HG03060 (cell line): ENCODE results near the gene PDE4B.

Experiments
- ATAC-seq: cut with Tn5 transposase; IDR thresholded peaks from one replicate; pipeline ENCODE4 v1.9.1; 2021; ENCODE audit warnings: low read depth, moderate number of reproducible peaks; ENCODE audit not compliant: unreplicated experiment

Gene PDE4B

GRCh38 chr1:66323958-66324625 lies 531.4 kb downstream of the PDE4B start:
- ATAC-seq: no peak

DNA sequence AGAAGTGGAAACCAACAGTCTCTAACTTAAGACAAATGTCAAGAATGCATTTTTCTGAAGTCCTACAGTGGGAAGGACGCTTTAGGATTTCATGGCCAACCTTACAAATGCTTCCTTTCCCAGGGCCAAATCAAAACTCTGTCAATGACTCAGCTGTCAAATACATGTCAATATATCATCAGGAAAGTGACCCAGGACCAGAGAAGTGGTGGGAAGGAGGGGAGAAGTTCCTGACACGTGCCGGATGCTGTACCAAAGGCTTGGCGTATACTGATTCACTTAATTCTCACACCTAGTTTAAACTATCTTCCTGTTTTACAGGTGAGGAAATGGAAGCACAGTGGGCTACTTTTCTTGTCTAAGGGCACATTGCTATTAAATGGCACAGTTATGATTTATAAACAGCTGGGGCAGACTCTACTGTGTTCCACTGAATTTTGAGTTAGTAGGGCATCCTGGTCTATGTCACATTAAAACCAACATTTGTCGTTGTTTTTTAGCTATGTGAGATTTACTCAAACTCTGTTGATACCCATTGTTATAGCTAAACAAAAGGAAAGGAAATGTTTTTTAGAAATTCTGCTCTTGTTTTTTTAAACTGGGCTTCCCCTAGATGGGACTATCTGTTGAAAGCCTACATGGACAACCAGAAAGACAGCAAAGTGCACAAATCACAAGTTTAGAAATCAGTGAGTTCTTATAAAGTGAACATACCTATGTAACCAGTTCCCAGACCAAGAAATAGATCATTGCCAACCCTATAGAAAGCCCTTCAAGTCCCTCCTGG lies 533.1 kb downstream of the PDE4B start:
- no peak for ATAC-seq

DNA sequence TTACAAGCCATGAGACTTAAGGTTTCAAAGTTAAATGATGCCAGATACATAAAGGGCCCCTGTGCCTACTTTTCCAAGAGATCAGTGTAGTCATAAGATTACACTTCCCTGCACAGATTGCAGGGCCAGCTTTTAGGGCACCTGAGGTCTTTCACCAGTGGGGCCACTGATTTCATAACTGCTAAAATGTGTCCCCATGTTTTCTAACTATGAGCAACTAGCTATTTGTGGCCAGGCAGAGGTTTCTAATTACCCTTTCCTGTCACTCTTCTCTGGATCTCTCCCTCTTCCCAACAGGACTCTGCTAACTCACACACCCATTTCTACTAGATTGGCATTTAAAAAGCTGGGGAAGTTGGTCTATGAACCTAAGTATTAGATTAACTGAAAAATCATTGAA lies 534.2 kb downstream of the PDE4B start:
- no peak for ATAC-seq

GRCh38 chr1:66327588-66327987 lies 534.9 kb downstream of the PDE4B start:
- ATAC-seq: no peak

DNA sequence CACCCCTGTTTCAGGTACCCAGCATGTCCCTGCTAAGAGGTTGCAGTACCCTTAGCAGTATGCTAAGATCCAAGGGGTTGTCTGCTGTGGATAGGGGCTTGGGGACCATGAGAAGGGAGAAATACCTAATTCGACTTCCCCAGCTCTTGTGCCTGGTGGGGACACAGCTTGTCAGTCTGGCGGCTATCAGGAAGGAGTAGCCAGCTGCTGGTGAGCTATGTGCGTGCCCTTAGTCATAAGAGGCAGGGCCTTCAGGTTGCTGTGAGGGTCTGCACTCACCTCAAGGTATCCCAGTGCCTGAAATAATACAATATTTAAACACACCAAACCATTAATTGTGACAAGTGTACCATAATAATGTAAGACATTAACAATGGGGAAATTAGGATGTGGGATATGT lies 536.2 kb downstream of the PDE4B start:
- ATAC-seq: no peak

DNA sequence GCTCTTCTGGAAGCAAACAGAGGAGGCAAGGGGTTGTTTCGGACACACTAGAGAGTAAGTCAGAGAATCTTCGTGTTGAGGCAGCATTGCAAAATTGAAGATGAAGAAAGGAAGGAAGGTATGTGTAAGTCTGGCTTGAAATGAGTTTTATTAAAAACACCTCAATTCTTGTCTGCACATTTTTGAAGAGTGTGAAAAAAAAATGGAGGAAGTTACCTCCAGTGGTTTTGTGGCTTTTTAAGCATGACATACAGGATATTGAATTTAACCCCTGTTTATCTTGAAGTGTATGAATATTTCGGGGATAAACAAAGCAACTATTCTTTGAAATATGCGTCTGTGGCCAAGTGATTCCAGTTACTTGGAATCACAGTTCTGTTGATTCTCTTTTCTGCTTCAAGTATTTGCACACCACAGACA lies 538.0 kb downstream of the PDE4B start:
- no peak for ATAC-seq

DNA sequence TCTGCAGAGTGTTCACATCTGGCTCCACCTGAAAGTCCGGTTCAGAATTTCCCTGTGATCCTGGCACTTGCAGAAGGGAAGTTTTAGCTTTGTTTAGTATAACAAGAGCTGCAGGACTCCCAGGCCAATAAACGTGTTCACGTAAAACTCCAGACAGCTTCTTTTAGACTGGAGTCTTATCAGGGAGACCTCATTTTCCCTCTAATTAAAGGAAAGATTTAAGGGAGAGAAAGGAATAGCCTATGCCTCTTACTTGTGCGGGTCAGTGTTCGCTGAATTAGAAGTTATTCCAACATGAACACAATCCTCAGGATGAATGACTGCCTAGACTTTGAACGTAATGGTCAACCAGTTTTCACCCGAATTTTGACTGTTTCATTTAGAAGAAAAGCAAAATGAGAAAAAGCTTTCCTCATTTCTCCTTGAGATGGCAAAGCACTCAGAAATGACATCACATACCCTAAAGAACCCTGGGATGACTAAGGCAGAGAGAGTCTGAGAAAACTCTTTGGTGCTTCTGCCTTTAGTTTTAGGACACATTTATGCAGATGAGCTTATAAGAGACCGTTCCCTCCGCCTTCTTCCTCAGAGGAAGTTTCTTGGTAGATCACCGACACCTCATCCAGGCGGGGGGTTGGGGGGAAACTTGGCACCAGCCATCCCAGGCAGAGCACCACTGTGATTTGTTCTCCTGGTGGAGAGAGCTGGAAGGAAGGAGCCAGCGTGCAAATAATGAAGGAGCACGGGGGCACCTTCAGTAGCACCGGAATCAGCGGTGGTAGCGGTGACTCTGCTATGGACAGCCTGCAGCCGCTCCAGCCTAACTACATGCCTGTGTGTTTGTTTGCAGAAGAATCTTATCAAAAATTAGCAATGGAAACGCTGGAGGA lies 539.2 kb downstream of the PDE4B start:
- no peak for ATAC-seq

DNA sequence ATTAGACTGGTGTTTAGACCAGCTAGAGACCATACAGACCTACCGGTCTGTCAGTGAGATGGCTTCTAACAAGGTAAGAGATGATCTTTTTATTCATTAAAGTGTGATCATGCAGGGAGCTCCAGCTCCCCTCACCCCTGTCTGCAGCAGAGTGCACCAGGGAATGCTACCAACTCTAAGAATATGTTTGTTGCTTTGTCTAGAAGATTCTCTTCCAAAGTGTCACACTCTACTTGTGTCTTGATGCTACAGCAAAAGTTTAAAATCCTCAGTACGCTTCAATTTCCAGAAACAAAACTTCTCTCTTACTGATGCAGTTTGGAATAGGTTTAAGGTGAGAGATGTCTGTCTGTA lies 539.8 kb downstream of the PDE4B start:
- ATAC-seq: no peak

GRCh38 chr1:66333466-66334199 lies 540.9 kb downstream of the PDE4B start:
- no peak for ATAC-seq

- ATAC-seq: no peak
Measured at GRCh38 chr1:66334318-66334717, 541.6 kb downstream of the PDE4B start.

GRCh38 chr1:66335125-66335524 lies 542.4 kb downstream of the PDE4B start:
- ATAC-seq: no peak

GRCh38 chr1:66335859-66336640 lies 543.4 kb downstream of the PDE4B start:
- ATAC-seq: peak; percentile 66

DNA sequence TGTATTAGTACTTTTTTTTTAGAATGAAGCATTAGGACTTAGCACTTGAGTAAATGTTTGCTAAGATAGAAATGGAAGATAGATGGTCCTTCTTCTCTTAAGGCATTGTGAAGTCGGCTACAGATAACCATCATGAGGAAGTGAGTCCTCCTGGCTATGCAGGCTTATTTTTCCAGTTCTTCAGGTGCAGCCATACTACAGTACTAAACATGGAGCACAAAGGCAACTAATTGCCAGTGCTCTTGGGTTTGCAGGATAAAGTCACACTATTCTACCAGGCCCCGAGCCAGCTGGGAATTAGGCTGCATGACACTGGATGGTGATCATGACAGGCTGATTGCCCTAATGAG lies 543.9 kb downstream of the PDE4B start:
- ATAC-seq: no peak

DNA sequence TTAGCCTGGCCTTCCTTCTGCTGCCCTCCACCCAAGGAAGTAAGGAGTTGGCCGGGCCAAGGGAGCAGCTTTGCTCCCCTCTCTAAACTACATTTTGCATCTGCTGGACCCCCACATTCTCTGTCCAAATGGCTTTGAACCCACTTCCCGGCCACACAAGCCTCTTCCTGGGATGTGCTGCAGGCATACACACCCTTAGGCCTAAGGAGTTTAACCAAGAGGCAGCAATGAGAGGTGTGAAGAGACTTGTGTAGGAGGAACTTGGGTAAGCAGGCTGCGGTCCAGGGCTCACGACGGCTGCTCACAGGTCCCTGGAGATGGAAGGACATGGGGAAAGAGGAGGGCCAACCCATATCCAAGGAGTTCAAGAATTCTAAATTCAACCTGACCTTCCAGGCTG lies 544.6 kb downstream of the PDE4B start:
- no peak for ATAC-seq

DNA sequence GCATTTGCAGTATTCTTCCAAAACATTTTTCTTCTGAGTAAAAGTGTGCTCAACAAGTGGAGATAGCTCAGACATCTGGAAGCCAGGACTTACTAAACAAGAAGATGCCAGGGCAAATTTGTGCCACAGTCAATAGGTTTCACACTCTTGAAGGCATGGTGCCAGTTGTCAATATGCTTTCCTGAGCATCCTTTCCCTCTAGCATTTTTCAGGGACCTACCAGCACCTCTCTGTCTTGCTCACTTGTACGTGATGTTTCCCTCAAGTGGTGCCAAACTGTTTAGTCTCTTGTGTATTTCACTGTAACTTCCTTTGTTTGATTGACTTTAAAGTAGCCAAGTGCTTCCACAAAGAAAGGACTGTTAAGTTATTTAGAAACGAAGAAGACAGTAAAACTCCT lies 547.2 kb downstream of the PDE4B start:
- no peak for ATAC-seq

DNA sequence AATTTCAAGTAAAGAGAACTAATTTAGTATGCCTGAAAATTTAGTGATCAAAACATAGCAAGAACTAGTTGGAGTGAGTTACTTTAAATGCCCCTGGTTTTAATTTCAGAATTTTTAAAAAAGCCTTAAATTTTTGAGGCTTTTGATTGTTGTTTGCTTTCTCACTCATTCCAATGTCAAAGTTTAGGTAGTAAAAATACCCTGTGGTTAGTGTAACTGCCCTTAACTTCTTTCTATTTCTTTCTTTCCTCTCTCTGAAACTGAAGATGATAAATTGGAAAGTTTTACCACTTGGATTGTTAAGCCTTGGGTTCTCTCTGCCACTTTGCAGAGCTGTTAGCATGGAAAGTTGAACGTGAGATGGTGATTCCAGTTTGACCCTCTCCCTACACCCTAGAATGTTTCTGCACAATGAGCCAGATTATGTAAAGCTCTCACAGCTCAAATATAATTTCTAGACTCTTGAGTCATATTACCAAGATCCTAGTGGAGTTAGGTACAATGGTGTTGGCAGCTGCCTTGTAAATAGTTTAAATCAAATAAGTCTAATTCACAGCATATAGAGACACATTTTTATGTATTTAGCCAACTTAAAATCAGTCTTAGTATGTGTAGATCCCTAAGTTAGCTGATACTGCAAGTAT lies 548.9 kb downstream of the PDE4B start:
- ATAC-seq: no peak

DNA sequence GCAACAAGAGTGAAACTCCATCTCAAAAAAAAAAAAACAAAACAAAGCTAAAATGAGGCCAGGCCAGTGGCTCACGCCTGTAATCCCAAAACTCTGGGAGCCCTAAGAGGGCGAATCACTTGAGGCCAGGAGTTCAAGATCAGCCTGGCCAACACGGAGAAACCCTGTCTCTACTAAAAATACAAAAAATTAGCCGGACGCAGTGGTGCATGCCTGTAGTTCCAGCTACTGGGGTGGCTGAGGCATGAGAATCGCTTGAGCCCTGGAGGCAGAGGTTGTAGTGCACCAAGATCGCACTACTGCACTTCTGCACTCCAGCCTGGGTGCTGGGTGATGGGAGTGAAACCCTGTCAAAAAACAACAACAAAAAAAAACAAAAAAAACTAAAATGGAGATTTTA lies 550.0 kb downstream of the PDE4B start:
- no peak for ATAC-seq

DNA sequence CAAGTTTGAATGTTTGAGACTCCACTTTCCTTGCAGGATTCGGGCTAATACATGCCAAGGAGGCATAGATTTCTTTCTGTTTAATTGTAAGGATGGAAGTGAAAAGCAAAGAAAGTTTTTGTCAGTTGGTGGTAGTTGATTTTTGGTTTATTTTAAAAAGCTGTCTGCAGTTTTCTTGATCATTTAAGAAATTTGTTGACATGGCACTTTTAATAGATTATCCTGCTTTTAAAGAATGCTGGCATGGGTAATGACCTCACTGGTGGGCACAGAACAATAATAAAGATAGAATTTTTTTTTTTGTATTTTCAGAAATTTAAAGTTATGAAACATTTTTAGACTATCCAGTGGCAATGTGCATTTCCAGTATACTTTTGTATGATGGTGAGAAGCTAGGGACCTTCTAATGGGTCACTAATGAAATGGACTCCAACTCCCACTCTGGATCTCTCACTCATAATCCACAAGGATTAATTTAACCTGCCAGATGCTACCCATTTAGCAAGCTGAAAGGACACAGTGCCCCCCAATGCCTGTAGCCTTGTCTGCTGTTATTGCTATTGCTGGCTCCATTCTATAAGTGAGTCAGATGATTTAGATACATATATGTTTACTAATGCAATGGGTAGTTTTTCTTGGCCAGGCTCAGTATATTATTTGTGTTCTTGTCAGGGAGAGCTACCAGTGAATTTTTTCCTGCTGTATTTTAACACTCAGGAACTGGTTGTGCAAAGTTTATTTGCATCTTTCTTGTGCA lies 551.1 kb downstream of the PDE4B start:
- no peak for ATAC-seq
